GM18873 (cell line): ENCODE results near the gene ADAMTS4.
"Not testable (repeated sequence)": the region's sequence is repeated elsewhere in the genome, so short reads cannot be mapped to it uniquely, and the experiment has no call there.

Source experiments
- ATAC-seq: cut with Tn5 transposase; IDR thresholded peaks from one replicate; pipeline ENCODE4 v1.9.1; 2021; ENCODE audit warnings: mild to moderate bottlenecking, moderate library complexity, moderate number of reproducible peaks; ENCODE audit not compliant: unreplicated experiment, low FRiP score

Gene ADAMTS4, protein sequence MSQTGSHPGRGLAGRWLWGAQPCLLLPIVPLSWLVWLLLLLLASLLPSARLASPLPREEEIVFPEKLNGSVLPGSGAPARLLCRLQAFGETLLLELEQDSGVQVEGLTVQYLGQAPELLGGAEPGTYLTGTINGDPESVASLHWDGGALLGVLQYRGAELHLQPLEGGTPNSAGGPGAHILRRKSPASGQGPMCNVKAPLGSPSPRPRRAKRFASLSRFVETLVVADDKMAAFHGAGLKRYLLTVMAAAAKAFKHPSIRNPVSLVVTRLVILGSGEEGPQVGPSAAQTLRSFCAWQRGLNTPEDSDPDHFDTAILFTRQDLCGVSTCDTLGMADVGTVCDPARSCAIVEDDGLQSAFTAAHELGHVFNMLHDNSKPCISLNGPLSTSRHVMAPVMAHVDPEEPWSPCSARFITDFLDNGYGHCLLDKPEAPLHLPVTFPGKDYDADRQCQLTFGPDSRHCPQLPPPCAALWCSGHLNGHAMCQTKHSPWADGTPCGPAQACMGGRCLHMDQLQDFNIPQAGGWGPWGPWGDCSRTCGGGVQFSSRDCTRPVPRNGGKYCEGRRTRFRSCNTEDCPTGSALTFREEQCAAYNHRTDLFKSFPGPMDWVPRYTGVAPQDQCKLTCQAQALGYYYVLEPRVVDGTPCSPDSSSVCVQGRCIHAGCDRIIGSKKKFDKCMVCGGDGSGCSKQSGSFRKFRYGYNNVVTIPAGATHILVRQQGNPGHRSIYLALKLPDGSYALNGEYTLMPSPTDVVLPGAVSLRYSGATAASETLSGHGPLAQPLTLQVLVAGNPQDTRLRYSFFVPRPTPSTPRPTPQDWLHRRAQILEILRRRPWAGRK

DNA sequence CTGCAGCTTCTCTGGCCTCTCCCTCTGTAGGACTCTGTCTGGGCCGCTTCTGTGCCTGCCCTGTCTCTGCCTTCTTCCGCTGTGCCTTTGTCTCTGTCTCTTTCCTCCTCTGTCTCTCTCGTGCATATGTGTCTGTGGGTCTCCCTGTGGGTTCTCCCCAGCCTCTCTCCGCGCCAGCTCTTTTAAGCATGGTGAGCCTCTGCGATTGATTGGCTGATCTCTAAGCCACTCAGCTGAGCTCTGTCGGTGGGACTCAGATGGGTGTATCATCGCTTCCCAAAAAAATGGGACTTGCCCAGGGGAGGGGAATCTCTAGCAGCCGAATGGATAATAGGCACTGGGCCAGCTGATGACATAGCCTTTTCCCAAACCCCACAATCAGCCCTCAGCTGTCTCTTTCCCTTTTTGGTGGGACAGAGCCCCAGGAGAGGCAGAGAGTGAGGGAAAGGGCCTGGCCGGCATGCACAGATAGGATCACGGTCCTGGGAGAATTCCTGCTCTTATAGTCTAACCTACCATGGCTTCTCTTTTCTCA lies at the start of gene ADAMTS4:
TSS of gene ADAMTS4 (minus strand) at position 158 of the 535 bp plus-strand sequence. CDS start 427 bp downstream, outside the sequence.
- no peak for ATAC-seq

DNA sequence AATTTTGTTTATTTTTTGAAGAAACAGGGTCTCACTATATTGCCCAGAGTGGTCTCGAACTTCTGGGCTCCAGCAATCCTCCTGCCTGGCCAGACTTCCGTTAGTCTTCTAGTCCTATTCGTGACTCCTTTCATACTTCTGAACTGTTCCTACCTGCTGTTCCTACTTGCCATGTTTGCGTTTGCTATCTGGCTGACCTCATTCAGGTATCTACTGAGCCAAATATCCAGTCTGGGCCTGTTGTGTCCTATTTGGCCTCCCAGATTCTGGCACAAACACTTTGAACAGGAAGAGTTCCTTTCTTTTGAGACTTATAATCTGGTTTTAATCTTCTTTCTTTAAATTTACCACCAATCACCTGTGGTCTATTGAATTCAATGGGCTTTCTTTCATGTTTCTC lies 46.0 kb upstream of the ADAMTS4 start:
- no peak for ATAC-seq

DNA sequence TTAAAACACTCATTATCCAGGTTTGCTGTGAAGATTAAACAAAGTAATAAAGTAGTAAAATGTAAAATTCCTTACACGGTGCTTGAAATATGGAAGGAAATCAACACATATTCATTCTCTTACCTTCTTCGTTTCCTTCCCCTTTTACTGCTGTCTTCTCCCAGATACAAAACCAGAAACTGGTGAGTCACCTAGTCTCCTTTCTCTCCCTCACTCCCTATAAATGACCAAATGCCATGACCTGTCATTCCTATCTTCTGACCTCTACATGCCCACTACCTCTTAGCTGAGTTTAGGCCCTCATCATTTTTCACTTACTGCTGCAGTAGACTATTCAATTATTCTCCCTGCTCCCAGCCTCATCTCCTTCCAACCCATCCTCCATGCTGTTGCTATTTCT lies 43.5 kb upstream of the ADAMTS4 start:
- no peak for ATAC-seq

DNA sequence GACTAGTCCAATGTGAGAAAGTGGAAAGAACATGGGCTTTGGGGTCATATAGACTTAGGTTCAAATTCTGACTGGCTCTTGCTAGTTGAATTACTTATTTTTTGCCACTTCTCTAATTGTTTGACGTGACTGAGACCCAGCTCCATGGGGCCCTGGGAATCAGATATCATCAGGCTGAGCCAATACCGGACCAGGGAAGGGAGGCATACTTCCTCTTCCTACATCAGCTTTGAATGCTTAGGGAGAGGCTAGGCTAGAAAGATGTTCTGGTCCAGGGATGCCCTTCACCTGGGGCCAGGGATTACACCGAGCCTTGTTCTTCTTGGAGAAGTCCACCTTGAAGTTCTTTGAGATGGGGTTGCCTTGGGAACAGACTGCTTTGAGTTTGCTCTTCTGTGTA lies 42.8 kb upstream of the ADAMTS4 start:
- ATAC-seq: no peak

DNA sequence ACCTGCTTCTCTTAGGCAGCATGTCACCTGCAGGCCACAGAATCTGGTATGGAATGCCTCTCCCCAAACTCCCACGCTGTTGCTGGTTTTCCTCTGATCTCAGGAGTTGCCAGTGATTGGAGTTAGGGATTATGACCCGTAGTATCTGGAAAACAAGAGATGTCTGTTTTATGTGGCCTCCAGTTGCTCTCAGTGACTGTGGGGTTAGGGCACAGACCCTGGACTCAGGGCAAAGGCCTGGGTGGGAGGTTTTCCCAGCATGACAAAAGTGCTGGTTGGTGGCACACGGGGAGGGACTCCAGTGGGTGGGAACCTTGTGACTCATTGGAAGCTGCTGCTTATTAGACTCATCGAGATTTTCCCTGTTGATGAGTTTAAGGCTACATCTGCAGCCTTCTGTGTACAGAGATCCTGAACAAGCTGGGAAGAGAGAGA lies 39.2 kb upstream of the ADAMTS4 start, which contains the start of gene NR1I3:
TSS of gene NR1I3 (minus strand) at position 165 of the 435 bp plus-strand sequence. CDS start 1,638 bp downstream, outside the sequence.
- ATAC-seq: no peak

DNA sequence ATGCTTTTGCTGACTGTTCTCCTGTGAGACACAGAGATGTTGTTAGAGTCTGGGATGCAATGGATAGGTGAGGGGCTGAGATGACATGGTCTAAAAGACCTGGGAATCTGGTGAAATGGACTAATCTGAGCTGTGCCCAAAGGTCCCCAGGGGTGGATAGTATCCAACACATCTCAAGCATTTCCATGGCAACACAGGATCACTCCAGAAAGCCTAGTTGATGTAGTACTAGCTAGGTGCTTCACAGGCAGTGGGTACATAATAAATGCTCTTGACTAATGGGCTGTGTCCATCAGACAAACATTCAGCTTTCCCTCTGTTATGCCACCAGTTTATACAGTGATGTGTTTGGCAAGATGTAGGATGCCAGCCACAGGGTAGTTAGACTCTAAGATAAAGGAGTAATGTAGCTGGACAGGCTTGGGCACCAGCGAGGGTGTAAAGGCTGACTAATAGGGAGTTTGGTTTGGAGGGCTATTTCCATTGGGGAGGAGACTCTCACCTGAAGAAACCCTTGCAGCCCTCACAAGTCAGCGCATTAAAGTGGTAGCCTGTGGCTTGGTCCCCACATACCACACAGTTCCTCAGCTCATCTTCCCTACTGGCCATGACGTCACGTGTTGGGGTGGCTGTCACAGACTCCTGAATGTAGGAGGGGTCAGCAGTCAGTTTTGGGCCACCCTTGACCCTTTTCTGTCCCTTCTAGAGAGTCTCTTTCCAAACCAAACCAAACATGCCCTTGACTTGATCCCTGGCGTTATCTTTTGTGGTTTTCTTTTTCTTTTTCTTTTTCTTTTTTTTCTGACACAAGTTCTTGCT lies 37.3 kb upstream of the ADAMTS4 start:
- no peak for ATAC-seq

DNA sequence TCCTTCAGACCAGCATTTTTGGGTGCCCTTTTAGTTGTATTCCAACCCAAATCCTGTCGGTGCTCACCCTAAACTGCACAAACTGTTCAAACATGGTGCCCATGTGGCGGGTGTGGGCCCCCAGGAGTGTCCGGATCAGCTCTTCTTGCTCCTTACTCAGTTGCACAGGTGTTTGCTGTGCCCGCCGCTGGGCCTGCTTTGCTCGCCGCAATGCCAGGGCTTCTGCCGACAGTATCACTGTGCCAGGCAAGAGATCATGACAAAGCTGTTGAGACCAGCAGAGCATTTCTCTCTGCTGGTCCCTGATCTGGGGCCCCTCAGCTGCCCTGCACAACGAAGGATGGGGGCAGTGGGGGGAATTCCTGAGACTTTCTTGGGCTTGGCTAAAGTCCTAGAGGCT lies 34.2 kb upstream of the ADAMTS4 start:
- ATAC-seq: no peak

DNA sequence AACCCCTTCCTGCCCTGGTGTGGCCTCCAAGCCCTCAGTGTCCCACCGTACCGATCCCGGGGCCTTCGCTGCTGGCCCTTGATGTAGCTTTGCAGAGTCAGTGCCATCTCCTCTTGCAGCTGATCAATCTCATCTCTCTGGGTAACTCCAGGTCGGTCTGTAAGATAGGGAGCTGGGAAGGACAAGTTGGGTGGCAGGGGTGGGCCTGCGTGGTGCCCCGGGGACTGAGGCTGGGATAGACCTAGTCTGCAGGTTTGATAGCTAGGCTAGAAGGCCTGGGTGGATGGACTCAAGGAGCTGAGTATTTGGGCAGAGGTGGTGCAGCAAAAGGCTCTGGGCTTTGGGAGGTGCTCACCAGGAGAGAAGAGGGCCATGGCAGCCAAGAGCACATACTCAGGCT lies 31.9 kb upstream of the ADAMTS4 start:
- no peak for ATAC-seq

DNA sequence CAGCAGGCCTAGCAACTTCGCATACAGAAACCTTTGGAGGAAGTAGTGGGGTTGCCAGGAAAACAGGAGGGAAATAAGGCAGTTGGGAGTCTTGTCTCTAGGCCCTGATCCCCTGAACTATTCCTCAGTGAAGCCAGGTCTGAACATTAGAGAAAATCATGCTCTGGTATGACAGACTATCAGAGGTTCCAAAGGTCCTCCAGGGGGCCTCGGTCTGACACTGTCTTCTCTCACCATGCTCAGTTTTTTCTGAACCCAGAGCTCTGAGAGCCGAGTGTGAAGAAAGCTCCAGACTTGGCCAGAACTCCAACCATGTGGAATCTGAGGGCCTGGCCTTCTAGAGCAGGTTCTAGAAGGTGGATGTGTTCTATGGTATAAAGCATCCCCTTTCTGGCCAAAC lies 31.0 kb upstream of the ADAMTS4 start:
- no peak for ATAC-seq

DNA sequence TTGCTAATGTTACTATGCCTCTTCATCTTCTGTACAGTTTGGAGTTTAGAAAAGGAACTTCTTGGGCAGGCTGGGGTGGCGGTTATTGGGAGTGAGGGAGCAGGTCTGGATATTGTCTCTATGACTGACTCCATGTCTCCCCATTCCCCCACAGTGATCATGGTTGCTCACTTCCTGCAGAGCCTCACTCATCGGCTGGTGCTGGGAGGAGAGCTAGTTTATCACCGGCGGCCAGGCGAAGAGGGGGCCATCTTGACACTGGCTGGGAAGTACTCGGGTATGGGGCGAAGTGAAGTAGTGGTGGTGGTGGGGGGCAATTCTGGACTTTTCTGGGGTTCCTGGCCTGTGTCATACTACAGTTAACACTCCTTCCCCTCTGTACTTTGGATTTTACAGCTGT lies 29.2 kb upstream of the ADAMTS4 start:
- ATAC-seq: no peak

DNA sequence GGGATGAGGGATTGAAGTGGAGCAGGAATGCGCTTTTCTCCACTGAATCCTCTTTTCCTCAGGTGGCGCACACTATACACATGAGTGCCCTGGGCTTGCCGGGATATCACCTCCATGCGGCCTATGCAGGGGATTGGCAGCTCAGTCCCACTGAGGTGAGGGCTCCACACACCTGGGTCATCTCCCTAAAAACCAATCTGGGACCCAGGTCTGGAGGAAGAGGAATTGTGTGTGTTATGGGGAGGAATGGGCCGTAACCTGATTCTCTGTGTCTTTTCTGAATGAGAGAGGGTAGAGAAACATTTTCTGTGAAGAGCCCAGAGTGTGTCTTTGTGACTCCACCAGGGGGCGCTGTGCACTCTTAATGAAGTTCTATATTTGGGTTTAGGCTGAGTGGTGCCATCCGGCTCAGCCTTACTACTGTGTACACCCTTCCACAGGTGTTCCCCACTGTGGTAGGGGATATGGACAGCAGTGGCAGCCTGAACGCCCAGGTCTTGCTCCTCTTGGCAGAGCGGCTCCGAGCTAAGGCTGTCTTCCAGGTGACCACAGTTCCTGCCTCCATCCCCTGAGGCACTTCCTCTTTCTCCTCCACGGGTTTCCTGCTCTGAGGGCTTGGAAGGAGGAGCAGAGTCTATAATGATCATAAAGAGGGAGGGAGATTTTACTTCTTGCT lies 28.5 kb upstream of the ADAMTS4 start:
- peak; percentile 37 for ATAC-seq

DNA sequence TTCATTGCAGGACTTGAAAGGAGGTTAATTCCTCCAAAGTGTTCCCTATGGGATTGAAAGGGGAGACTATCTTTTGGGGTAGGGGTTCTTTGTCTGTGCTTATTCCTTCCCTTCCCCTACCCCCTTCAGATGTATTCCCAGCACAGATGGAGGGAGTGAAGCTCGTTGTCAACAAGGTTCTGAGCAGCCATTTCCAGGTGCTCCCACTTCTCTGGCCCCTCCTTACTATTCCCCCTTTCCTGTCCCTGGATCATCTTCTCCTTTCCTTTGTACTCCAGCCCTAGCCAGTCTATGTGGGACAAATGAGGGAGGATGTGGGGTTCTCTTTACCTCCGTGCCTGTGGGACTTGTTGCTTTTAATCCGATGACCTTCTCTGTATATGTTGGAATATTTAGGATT lies 27.9 kb upstream of the ADAMTS4 start:
- no peak for ATAC-seq

DNA sequence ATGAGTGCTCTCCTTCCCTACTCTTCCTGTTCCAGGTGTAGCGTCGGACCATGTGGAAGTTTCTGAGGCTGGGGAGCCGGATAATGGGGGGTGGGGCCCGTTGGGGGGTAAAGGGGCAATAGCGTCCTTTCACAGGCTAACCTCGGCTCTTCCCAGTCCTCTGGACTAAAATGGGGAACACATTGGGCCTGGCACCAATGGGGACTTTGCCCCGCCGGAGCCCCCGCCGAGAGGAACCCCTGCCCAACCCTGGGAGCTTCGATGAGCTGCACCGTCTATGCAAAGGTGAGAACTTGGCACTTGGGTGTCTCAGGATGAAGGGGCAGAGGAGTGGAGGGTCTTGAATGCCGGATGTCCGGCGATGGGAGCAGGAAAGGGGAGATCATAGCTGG lies 27.5 kb upstream of the ADAMTS4 start:
- ATAC-seq: no peak

DNA sequence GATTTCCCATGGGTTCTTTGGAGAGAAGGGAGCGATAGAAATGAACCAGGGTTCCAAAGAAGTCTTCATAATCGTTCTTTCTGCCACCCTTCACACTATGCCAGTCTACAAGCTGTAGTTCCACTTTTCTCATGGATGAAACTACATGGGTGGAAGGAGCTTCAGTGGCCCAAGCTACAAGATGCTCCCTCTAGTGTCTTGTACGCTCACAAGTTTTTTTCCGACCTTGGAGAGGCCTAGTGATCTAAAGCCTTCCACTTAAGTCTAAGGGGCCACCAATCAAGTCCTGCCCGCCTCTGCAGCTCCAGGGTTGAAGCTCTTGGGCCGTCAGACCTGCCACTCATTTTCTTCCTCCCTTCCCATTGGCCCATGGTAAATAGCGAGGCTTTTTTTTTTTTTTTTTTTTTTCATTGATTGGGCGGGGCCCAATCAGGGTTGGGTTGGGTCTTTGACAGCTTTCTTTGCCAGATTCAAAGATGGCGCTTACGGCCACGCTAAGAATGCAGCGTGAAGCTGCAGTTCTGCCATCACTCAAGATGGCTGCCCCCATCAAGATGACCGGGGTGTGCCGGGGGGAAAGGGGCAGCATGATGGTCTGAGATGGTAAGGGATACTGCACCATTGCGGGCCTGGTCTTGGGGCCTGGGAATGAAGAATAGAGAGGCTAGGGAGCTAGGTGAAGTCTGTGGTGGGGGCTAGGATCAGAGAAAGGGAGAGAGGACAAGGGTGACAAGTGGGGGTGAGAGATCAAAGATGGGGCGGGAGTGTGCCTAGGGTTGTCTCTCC lies 26.9 kb upstream of the ADAMTS4 start, which contains the start of gene TOMM40L:
TSS of gene TOMM40L (plus strand) at position 527 of the 786 bp plus-strand sequence. CDS start 430 bp downstream, outside the sequence.
- peak; percentile 92 for ATAC-seq

DNA sequence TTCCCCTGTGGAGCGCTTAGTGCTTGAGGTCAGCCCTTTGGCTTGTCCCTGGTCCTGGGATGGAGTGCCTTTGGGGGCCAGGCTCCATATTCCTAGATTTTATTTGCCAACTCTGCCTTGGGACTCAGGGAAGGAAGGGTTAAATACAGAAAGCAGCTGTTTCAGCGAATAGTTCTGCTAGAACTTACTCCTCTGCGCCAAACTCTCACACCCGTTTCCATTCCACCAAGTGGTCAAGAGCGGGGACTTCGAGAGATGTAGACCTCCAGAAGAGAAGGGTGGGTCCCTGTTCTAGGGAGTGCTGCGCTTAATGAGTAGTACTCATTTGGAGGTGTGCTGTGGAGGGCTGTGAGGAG lies 26.3 kb upstream of the ADAMTS4 start:
- ATAC-seq: no peak

DNA sequence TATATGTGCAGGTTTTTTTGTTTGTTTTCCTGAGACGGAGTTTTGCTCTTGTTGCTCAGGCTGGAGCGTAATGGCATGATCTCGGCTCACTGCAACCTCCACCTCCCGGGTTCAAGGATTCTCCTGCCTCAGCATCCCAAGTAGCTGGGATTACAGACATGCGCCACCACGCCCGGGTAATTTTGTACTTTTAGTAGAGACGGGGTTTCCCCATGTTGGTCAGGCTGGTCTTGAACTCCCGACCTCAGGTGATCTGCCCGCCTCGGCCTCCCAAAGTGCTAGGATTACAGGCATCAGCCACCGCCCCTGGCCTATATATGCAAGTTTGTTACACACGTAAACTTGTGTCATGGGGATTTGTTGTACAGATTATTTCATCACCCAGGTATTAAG lies 25.8 kb upstream of the ADAMTS4 start:
- not testable (repeated sequence) for ATAC-seq

DNA sequence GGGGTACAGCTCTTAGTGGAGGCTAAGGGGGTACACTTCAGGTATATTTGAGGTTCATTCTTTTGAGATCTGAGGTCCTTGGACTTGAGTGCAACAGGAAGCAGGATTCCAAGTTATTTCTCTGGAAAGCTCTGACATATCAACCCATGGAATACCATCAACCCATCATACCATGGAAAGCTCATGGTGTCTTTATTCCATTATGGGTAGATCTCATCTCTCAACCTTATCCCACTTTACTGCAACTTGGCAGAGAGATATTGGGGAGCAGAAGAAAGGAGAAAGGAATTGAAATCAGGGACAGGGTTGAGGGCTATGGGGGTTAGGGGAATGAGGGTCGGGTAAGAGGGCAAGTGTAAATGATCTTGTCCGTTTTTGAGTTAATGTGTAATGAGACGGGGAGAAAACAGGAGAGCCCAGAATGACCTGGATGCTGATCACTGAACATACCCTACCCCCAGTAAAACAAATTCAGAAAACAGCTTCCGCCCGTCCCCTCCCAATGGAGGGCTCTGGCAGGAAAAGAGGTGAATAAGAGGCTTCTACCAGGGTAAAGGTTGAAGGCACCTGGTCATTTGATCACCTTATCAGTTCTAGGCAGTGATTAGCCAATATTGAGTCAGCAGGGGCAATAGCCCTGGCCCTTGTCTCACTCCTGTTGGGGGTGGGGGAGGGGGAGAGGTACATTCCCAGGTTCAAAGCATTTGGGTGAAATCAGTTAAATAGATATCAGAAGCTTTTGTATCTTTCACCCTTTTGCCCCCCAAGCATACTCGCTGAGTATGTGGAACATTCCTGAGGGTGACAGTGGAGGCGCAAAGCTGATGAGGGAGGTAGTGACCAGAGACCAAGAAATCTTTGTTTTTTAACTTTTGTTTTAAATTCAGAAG lies 25.2 kb upstream of the ADAMTS4 start:
- no peak for ATAC-seq
